ENCODE results near the gene CACNG7.

CACNG7 gene

GRCh38 chr19:53978975-53979801 lies 70.1 kb downstream of the CACNG7 start:
- Histone ChIP-seq H3K27ac (replicated peaks) (no peak overlapping the region), H3K27me3 (ENCODE audit: insufficient read depth, poor library complexity, severe bottlenecking) (peaks cover 48% of the 10 kb centered on the region), H3K4me3 (replicated peaks; ENCODE audit: insufficient read depth, low read length) (no peak overlapping the region)
- no peak for DNase-seq (ENCODE audit: low read depth in 1 of 2, low spot score in 1 of 2)
- TF ChIP-seq POLR2AphosphoS5 (IDR thresholded peaks at IDR 0.05; ENCODE audit: low read depth) (no peak), REST (IDR thresholded peaks at IDR 0.05; ENCODE audit: insufficient replicate concordance, low read depth) (no peak), GABPA (IDR thresholded peaks at IDR 0.05; ENCODE audit: low read depth) (no peak), CTCF (IDR thresholded peaks at IDR 0.05; ENCODE audit: insufficient read depth, low read length) (no peak), SPI1 (IDR thresholded peaks at IDR 0.05; ENCODE audit: borderline replicate concordance, low read depth) (no peak)

GRCh38 chr19:53980539-53981375 lies 71.7 kb downstream of the CACNG7 start:
- H3K4me3 ChIP-seq (replicated peaks; ENCODE audit: insufficient read depth, low read length) = no peak overlapping the region
- H3K27me3 ChIP-seq (ENCODE audit: insufficient read depth, poor library complexity, severe bottlenecking) = peaks cover 48% of the 10 kb centered on the region
- no peak for DNase-seq (ENCODE audit: low read depth in 1 of 2, low spot score in 1 of 2)
- H3K27ac ChIP-seq (replicated peaks) = no peak overlapping the region
- TF ChIP-seq GABPA (IDR thresholded peaks at IDR 0.05; ENCODE audit: low read depth) (no peak), CTCF (IDR thresholded peaks at IDR 0.05; ENCODE audit: insufficient read depth, low read length) (no peak), REST (IDR thresholded peaks at IDR 0.05; ENCODE audit: insufficient replicate concordance, low read depth) (no peak), SPI1 (IDR thresholded peaks at IDR 0.05; ENCODE audit: borderline replicate concordance, low read depth) (no peak), POLR2AphosphoS5 (IDR thresholded peaks at IDR 0.05; ENCODE audit: low read depth) (no peak)

GRCh38 chr19:53981376-53981951 lies 72.4 kb downstream of the CACNG7 start:
- peaks cover 48% of the 10 kb centered on the region for H3K27me3 ChIP-seq (ENCODE audit: insufficient read depth, poor library complexity, severe bottlenecking)
- no peak for DNase-seq (ENCODE audit: low read depth in 1 of 2, low spot score in 1 of 2)
- no peak for TF ChIP-seq GABPA (IDR thresholded peaks at IDR 0.05; ENCODE audit: low read depth)
- no peak for TF ChIP-seq CTCF (IDR thresholded peaks at IDR 0.05; ENCODE audit: insufficient read depth, low read length)
- no peak for TF ChIP-seq SPI1 (IDR thresholded peaks at IDR 0.05; ENCODE audit: borderline replicate concordance, low read depth)
- no peak for TF ChIP-seq REST (IDR thresholded peaks at IDR 0.05; ENCODE audit: insufficient replicate concordance, low read depth)
- TF ChIP-seq POLR2AphosphoS5 (IDR thresholded peaks at IDR 0.05; ENCODE audit: low read depth) = no peak
- no peak overlapping the region for H3K27ac ChIP-seq (replicated peaks)
- no peak overlapping the region for H3K4me3 ChIP-seq (replicated peaks; ENCODE audit: insufficient read depth, low read length)
